GM21717 (cell line): ENCODE data around the gene KCNH6.
A peak's percentile ranks its signal among the peaks of the same experiment; 100 is the strongest.

Source experiments
- ATAC-seq: cut with Tn5 transposase; IDR thresholded peaks from one replicate; pipeline ENCODE4 v1.9.1; 2021; ENCODE audit warnings: mild to moderate bottlenecking, moderate library complexity; ENCODE audit not compliant: unreplicated experiment

KCNH6 gene

GRCh38 chr17:63523253-63523855 is at the start of gene KCNH6:
TSS of gene KCNH6 (plus strand) at chr17:63523358. CDS start at chr17:63523414, 56 bp downstream.
- no peak for ATAC-seq

DNA sequence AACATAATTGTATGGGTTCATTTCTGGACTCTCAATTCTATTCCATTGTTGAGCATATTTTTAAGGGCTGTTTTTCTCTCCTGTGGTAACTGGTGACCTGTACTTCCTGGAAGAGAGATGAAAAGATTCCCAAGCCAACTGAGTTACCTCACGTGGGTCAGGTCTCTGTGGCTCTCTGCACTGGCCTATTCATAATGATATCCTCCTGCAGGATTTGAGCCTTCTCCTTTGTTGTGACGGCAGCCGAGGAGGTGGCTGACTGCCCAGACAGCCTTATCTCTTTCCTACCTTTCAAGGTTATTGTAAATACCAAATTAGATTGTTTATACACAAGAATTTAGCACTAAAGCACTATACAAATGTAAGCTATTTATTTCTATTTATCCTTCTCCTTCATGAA is 49.0 kb upstream of the KCNH6 start:
- ATAC-seq: no peak

GRCh38 chr17:63474586-63475460 is 48.3 kb upstream of the KCNH6 start:
- no peak for ATAC-seq

DNA sequence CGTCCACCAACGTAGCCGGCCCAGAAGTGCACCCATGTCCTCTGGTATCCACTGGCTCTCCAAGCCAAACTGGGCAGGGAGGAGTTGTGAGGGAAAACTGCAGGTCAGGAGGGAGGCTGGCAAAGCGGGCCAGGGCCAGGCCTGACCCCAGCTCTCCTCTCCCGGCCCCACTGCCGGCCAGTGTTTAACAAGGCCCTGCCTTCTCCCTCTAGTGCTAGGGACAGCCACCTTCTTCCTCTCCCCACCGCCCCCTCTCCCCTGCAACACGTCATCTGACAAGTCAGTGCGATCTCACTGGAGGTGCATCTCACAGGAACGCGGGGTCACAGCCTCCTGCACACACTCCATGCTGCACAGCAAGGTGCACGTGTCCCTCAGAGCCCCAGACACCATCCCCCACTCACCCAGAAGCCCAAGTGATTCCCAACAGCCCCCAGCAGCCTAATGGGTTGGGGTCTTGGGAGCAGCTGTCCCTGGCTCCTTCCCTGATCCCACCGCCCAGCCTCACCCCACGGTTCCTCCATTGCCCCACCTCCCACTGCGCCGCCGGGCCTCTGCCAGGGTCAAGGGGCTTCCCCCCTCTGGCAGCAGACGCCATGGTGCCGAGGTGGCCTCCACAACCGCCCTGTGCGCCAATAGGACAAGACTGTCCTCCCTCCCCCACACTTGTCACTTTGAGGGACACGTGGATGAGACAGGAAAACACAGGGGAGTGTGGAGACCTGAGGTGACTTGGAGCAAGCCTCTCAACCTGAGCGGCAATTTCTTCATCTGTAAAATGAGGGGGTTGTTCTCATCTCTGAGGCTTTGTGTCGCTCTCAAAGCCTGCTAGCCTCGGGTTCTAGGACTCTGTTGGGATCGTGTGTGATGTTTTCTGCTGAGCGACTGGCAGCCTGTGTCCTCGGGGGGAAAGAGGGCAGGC is 47.4 kb upstream of the KCNH6 start:
- ATAC-seq: no peak

DNA sequence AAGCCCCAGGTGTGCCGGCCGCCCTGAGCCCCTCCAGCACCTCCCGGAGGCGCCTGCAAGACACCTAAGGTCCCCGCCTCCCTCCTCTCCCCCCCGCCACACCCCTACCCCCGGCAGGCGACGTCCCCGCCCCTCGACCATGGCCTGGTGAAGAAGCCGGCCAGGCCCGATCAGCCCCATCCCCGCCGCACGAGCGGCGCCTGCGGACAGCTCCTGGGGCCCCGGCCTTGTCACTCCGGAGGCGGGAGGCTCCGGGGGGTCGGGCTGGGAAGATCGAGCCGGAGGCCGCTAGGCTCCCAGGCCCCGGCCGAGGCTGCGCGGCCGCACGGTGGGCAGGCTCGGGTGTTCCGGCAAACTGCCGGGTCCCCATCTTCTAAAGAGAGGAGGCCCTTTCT is 46.7 kb upstream of the KCNH6 start:
- no peak for ATAC-seq

DNA sequence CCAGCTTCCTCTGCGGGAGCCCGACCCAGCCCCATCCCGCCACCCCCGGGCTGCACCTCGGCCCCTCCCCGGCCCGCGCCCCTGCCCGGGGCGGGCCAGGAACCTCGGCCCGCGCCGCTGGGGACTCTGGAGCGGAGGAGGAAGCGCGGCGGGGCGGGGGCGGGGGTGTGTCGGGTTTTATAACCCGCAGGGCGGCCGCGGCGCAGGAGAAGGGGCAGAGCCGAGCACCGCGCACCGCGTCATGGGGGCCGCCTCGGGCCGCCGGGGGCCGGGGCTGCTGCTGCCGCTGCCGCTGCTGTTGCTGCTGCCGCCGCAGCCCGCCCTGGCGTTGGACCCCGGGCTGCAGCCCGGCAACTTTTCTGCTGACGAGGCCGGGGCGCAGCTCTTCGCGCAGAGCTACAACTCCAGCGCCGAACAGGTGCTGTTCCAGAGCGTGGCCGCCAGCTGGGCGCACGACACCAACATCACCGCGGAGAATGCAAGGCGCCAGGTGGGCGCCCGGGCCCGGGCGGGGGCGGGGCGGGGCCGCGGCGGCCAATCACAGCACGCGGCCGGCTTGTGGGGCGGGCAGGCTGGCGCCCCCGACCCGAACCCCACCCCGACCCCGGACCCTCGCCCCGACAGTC is 46.2 kb upstream of the KCNH6 start, which contains the start of gene ACE:
ACE (plus strand) TSS at position 208 of the 626 bp plus-strand sequence; CDS start at position 242, 34 bp downstream.
- no peak for ATAC-seq

DNA sequence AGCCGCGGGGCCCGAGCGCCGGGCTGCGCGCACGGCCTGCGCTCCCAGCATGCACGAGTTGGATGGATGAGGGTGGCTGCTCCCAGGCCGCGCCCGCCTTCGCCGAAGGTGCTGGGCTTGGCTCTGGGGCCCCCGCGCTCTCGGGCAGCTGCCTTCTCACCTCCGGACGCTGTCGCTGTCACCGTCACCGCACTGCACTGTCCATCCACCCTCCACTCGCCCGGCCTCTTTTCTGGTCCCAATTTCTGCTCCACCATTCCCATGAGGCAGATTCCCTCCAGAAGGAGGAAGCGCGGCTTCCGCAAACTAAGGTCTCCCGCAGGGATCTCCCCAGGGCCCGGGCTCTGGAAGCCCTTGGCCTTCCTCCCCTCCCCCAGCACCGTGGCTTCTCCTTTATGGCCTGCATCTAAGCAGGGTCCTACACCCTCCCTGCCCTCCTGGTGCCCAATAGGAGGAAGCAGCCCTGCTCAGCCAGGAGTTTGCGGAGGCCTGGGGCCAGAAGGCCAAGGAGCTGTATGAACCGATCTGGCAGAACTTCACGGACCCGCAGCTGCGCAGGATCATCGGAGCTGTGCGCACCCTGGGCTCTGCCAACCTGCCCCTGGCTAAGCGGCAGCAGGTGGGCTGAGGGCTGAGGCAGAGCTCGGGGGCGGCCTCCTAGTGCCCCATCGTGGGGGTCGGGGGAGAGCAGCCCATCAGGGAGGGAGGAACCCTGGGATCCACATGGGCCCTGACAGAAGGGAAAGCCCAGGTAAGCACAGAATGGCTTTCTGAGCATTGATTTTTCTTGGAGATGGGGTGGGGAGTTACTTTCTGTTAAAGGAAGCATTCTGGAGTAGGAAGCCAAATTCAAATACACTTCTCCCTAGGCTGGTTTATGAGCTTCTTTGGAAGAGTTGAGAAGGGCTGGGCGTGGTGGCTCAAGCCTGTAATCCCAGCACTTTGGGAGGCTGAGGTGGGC is 45.4 kb upstream of the KCNH6 start:
- ATAC-seq: no peak

GRCh38 chr17:63478814-63479494 is 44.2 kb upstream of the KCNH6 start:
- ATAC-seq: peak; percentile 78

GRCh38 chr17:63479495-63480184 is 43.5 kb upstream of the KCNH6 start:
- ATAC-seq: no peak

GRCh38 chr17:63480192-63480784 is 42.9 kb upstream of the KCNH6 start:
- ATAC-seq: no peak

DNA sequence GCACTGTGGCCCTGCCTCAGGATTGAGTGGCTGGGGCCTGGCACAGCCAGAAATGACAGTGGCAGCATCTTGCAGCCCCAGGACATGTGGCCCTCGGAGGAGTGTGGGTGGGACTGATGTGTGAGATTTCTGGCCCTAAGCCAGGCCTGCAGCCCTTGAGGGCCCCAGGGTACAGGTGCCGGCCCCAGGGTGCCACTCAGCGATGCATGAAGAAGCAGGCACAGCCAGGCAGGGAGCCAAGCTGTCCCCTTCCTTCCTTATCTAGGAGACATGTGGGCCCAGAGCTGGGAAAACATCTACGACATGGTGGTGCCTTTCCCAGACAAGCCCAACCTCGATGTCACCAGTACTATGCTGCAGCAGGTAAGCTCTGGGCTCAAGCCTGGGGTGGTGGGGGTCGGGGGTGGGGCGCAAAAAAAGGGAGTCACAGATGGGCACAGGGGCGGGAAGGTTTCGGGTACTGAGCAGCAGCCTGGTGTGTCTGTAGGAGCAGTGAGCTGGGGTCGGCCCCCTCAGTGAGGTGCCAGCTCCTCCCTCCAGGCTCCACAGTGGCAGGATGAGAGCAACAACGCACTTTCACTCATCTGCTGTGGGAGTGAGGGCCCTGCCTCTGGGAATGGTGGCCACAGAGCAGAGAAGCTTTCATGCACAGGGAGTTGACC is 42.2 kb upstream of the KCNH6 start:
- no peak for ATAC-seq

- no peak for ATAC-seq
Measured at GRCh38 chr17:63481488-63481870, 41.7 kb upstream of the KCNH6 start.

GRCh38 chr17:63482509-63482908 is 40.6 kb upstream of the KCNH6 start:
- no peak for ATAC-seq

DNA sequence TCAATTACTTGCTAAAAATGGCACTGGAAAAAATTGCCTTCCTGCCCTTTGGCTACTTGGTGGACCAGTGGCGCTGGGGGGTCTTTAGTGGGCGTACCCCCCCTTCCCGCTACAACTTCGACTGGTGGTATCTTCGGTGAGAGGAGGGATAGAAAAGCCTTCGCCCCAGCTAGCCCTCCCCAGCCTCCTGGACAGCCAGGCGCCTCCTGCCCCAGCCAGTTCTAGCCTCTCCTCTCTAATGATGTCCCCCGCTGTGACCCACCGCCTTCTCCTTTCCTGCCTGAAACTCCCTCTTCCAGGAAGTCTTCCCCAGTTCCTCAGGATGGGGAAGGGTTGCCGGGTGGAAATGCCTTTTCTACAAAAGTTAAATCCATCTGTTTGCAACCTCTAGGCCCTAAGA is 40.1 kb upstream of the KCNH6 start:
- ATAC-seq: no peak

- ATAC-seq: no peak
Measured at GRCh38 chr17:63483655-63484575, 39.2 kb upstream of the KCNH6 start.

- no peak for ATAC-seq
Measured at GRCh38 chr17:63486317-63487013, 36.7 kb upstream of the KCNH6 start.
